WERI-Rb-1 (cell line): Measurements from ENCODE around the gene ENPEP.
A peak's percentile ranks its signal among the peaks of the same experiment; 100 is the strongest.

ENCODE experiments used
- DNase-seq: peaks from one replicate; pipeline ENCODE4 v3.0.0-alpha.2; 2020
- H3K27ac ChIP-seq: fragments of 250-450 bp; sonication (Bioruptor Pico); 2 replicates; pipeline ENCODE4 v1.5.1; 2020; ENCODE audit warnings: mild to moderate bottlenecking, moderate library complexity
- H3K27me3 ChIP-seq: fragments of 250-450 bp; sonication (Bioruptor Pico); 2 replicates; pipeline ENCODE4 v1.5.1; 2021; ENCODE audit warnings: mild to moderate bottlenecking, low read depth, moderate library complexity; ENCODE audit not compliant: insufficient read depth, severe bottlenecking
- H3K36me3 ChIP-seq: fragments of 250-450 bp; sonication (Bioruptor Pico); 2 replicates; pipeline ENCODE4 v1.5.1; 2020; ENCODE audit warnings: mild to moderate bottlenecking, moderate library complexity
- H3K4me3 ChIP-seq: 2 replicates; pipeline ENCODE4 v1.5.1; 2011; ENCODE audit warnings: low read depth, mild to moderate bottlenecking, control low read depth, low read length
- H3K9me3 ChIP-seq: fragments of 250-450 bp; sonication (Bioruptor Pico); 2 replicates; pipeline ENCODE4 v1.5.1; 2021; ENCODE audit warnings: mild to moderate bottlenecking, moderate library complexity; ENCODE audit not compliant: severe bottlenecking
- CTCF ChIP-seq: IDR thresholded peaks from 2 replicates; pipeline ENCODE4 v1.5.1; 2011; ENCODE audit warnings: low read depth, mild to moderate bottlenecking, control low read depth, inconsistent platforms, low read length

ENPEP gene

GRCh38 chr4:110516106-110516922 is 40.4 kb downstream of the ENPEP start:
- no peak overlapping the region for H3K27ac ChIP-seq
- no peaks in the 10 kb centered on the region for H3K27me3 ChIP-seq
- H3K36me3 ChIP-seq = no peaks in the 10 kb centered on the region
- no peaks in the 10 kb centered on the region for H3K9me3 ChIP-seq
- peak; percentile 88 for DNase-seq
- peak; percentile 87 for TF ChIP-seq CTCF
- peak overlapping the region; percentile 34 for H3K4me3 ChIP-seq

GRCh38 chr4:110518889-110519490 is 43.0 kb downstream of the ENPEP start:
- peak; percentile 58 for TF ChIP-seq CTCF
- Histone ChIP-seq H3K4me3 (no peak overlapping the region), H3K9me3 (no peaks in the 10 kb centered on the region), H3K27me3 (no peaks in the 10 kb centered on the region), H3K36me3 (no peaks in the 10 kb centered on the region), H3K27ac (no peak overlapping the region)
- peak; percentile 49 for DNase-seq

GRCh38 chr4:110520886-110521285 is 44.9 kb downstream of the ENPEP start:
- DNase-seq = no peak
- Histone ChIP-seq H3K9me3 (no peaks in the 10 kb centered on the region), H3K4me3 (no peak overlapping the region), H3K36me3 (no peaks in the 10 kb centered on the region), H3K27ac (no peak overlapping the region), H3K27me3 (peaks cover 3% of the 10 kb centered on the region)
- TF ChIP-seq CTCF = no peak

- H3K9me3 ChIP-seq = no peaks in the 10 kb centered on the region
- H3K27ac ChIP-seq = no peak overlapping the region
- H3K27me3 ChIP-seq = peaks cover 13% of the 10 kb centered on the region
- no peaks in the 10 kb centered on the region for H3K36me3 ChIP-seq
- no peak for DNase-seq
- TF ChIP-seq CTCF = no peak
- no peak overlapping the region for H3K4me3 ChIP-seq
These were observed 50.6 kb downstream of the ENPEP start for GRCh38 chr4:110526589-110526988.

GRCh38 chr4:110527156-110527555 is 51.2 kb downstream of the ENPEP start:
- DNase-seq = no peak
- no peaks in the 10 kb centered on the region for H3K9me3 ChIP-seq
- no peaks in the 10 kb centered on the region for H3K36me3 ChIP-seq
- H3K27ac ChIP-seq = no peak overlapping the region
- H3K27me3 ChIP-seq = peaks cover 13% of the 10 kb centered on the region
- H3K4me3 ChIP-seq = no peak overlapping the region
- TF ChIP-seq CTCF = no peak
